ENCODE measurements around the gene SLC9A4.

Gene SLC9A4

GRCh38 chr2:102435741-102436140 is 37.3 kb upstream of the SLC9A4 start:
- no peaks in the 10 kb centered on the region for H3K79me2 ChIP-seq (ENCODE audit: control insufficient read depth, low read length)

GRCh38 chr2:102436323-102436722 is 36.7 kb upstream of the SLC9A4 start:
- H3K36me3 ChIP-seq (ENCODE audit: control insufficient read depth, low read length) = no peaks in the 10 kb centered on the region
- H3K4me1 ChIP-seq (ENCODE audit: control insufficient read depth, low read length) = no peaks in the 10 kb centered on the region
- H4K20me1 ChIP-seq (ENCODE audit: control insufficient read depth, insufficient read depth, low read depth, low read length) = no peaks in the 10 kb centered on the region
- no peak overlapping the region for H3K27ac ChIP-seq (ENCODE audit: low read depth, low read length)
- H3K79me2 ChIP-seq (ENCODE audit: control insufficient read depth, low read length) = no peaks in the 10 kb centered on the region
- H3K9me2 ChIP-seq (replicated peaks; ENCODE audit: control insufficient read depth, low read length) = no peaks in the 10 kb centered on the region
- H3K27me3 ChIP-seq (ENCODE audit: control insufficient read depth, low read length) = peaks cover 2% of the 10 kb centered on the region; the same call in 1 of the 2 replicates
- H3F3A ChIP-seq (ENCODE audit: control insufficient read depth, insufficient read depth) = no peaks in the 10 kb centered on the region
- TF ChIP-seq EZH2phosphoT487 (IDR thresholded peaks at IDR 0.05; ENCODE audit: borderline replicate concordance, low read length) (no peak), CTCF (IDR thresholded peaks at IDR 0.05; ENCODE audit: low read depth, low read length, poor library complexity, severe bottlenecking) (no peak)
- no peak overlapping the region for H3K4me3 ChIP-seq (ENCODE audit: low read length)
- H3K9me3 ChIP-seq (ENCODE audit: control insufficient read depth, insufficient read depth, low read length) = no peaks in the 10 kb centered on the region
- H3K4me2 ChIP-seq (ENCODE audit: low read length) = no peak overlapping the region

More at GRCh38 chr2:102435741-102436140, 37.3 kb upstream of the SLC9A4 start:
- Histone ChIP-seq H3K4me1 (ENCODE audit: control insufficient read depth, low read length) (no peaks in the 10 kb centered on the region), H3K27ac (ENCODE audit: low read depth, low read length) (no peak overlapping the region), H4K20me1 (ENCODE audit: control insufficient read depth, insufficient read depth, low read depth, low read length) (no peaks in the 10 kb centered on the region), H3F3A (ENCODE audit: control insufficient read depth, insufficient read depth) (no peaks in the 10 kb centered on the region), H3K27me3 (ENCODE audit: control insufficient read depth, low read length) (peaks cover 2% of the 10 kb centered on the region; the same call in 1 of the 2 replicates), H3K9me3 (ENCODE audit: control insufficient read depth, insufficient read depth, low read length) (no peaks in the 10 kb centered on the region), H3K4me3 (ENCODE audit: low read length) (no peak overlapping the region), H3K9me2 (replicated peaks; ENCODE audit: control insufficient read depth, low read length) (no peaks in the 10 kb centered on the region), H3K36me3 (ENCODE audit: control insufficient read depth, low read length) (no peaks in the 10 kb centered on the region), H3K4me2 (ENCODE audit: low read length) (no peak overlapping the region)
- TF ChIP-seq EZH2phosphoT487 (IDR thresholded peaks at IDR 0.05; ENCODE audit: borderline replicate concordance, low read length) = no peak
- TF ChIP-seq CTCF (IDR thresholded peaks at IDR 0.05; ENCODE audit: low read depth, low read length, poor library complexity, severe bottlenecking) = no peak

- Histone ChIP-seq H3K27ac (ENCODE audit: low read depth, low read length) (no peak overlapping the region), H3K36me3 (ENCODE audit: control insufficient read depth, low read length) (no peaks in the 10 kb centered on the region), H3K4me2 (ENCODE audit: low read length) (no peak overlapping the region), H3K79me2 (ENCODE audit: control insufficient read depth, low read length) (no peaks in the 10 kb centered on the region), H3K9me3 (ENCODE audit: control insufficient read depth, insufficient read depth, low read length) (no peaks in the 10 kb centered on the region), H4K20me1 (ENCODE audit: control insufficient read depth, insufficient read depth, low read depth, low read length) (no peaks in the 10 kb centered on the region), H3K4me3 (ENCODE audit: low read length) (no peak overlapping the region), H3K27me3 (ENCODE audit: control insufficient read depth, low read length) (no peaks in the 10 kb centered on the region; the same call in 1 of the 2 replicates), H3K4me1 (ENCODE audit: control insufficient read depth, low read length) (no peaks in the 10 kb centered on the region), H3K9me2 (replicated peaks; ENCODE audit: control insufficient read depth, low read length) (no peaks in the 10 kb centered on the region), H3F3A (ENCODE audit: control insufficient read depth, insufficient read depth) (no peaks in the 10 kb centered on the region)
- TF ChIP-seq EZH2phosphoT487 (IDR thresholded peaks at IDR 0.05; ENCODE audit: borderline replicate concordance, low read length) (no peak), CTCF (IDR thresholded peaks at IDR 0.05; ENCODE audit: low read depth, low read length, poor library complexity, severe bottlenecking) (no peak)
Observed at GRCh38 chr2:102437122-102437521, 35.9 kb upstream of the SLC9A4 start.
